Heart right ventricle (tissue), 16 donors: Measurements from ENCODE around the gene SFI1. TPM values are rescaled to one million over a fixed set of nuclear protein-coding genes. Genes with fewer than 3 reads are reported as not detected.

ENCODE experiments used
- ATAC-seq, 8 donors: fragments of 200-7000 bp; cut with Tn5 transposase; one replicate each; pipeline ENCODE4 v1.9.1; 2020; ENCODE audit warnings: mild to moderate bottlenecking in 8 of 8, moderate library complexity in 8 of 8, moderate number of reproducible peaks in 1 of 8
- DNase-seq, 2 donors: peaks; one replicate each; pipeline ENCODE4 v3.0.0-alpha.2; 2020
- H3K27ac ChIP-seq, 10 donors: fragments of 200-600 bp; sonication (generic) in 2 of 10; one replicate each; pipeline versions ENCODE4 v1.5.0 to v1.8.0; 2020 to 2022; ENCODE audit warnings: mild to moderate bottlenecking in 3 of 10
- H3K27me3 ChIP-seq, 7 donors: fragments of 200-600 bp; one replicate each; pipeline ENCODE4 v1.8.0; 2021 to 2022; ENCODE audit warnings: mild to moderate bottlenecking in 2 of 7
- H3K36me3 ChIP-seq, 9 donors: fragments of 200-600 bp; sonication (generic) in 1 of 9; one replicate each; pipeline versions ENCODE4 v1.5.0 to v1.8.0; 2020 to 2022; ENCODE audit warnings: mild to moderate bottlenecking in 2 of 9
- H3K4me1 ChIP-seq, 9 donors: fragments of 200-600 bp; sonication (generic) in 1 of 9; one replicate each; pipeline versions ENCODE4 v1.5.0 to v1.8.0; 2020 to 2022; ENCODE audit warnings: mild to moderate bottlenecking in 4 of 9
- H3K4me3 ChIP-seq, 10 donors: fragments of 200-600 bp; sonication (generic) in 2 of 10; one replicate each; pipeline versions ENCODE4 v1.5.0 to v1.8.0; 2020 to 2022; ENCODE audit warnings: mild to moderate bottlenecking in 7 of 10, moderate library complexity in 2 of 10
- H3K9me3 ChIP-seq, 11 donors: fragments of 200-600 bp in 10 of 11; sonication (generic) in 2 of 11; one replicate each; pipeline versions ENCODE4 v1.5.0 to v1.8.0; 2013 to 2022; ENCODE audit warnings: mild to moderate bottlenecking in 2 of 11, control low read depth in 1 of 11, moderate library complexity in 1 of 11
- WGBS, 2 donors: extraction: QIAGEN DNeasy Blood & Tissue Kit; methylation state at CpG; one replicate each; pipeline ENCODE4 v1.1.7; 2013; ENCODE audit warnings: inconsistent platforms in 1 of 2; 5-methylcytosine and 5-hydroxymethylcytosine counted together
- intact Hi-C, 10 donors: fragments of 100-400 bp; cut with DNase I; formaldehyde crosslinking; loops; one replicate each; pipeline versions ENCODE4 v1.11.1 to v1.14.2; 2022
- polyA plus RNA-seq, 2 donors: library from polyadenylated mRNA; stranded (reverse); fragments of 200-250 nt; gene quantifications; one replicate each; pipeline ENCODE4 v1.2.3, GENCODE V29; 2013
- total RNA-seq, 10 donors: library from RNA; stranded (reverse); fragmentation: NEBNext Ultra II Directional in 3 of 10; extraction: Animal tissue kit (Norgen Biotek cat#: 25700) in 3 of 10; gene quantifications; one replicate each; pipeline versions ENCODE4 v1.2.1 to v1.2.4, GENCODE V29; 2021 to 2023
- TF ChIP-seq, protein P1 (sequence below), 9 donors: fragments of 200-600 bp; sonication (generic) in 2 of 9; IDR thresholded peaks; one replicate each; pipeline versions ENCODE4 v1.5.0 to v1.8.0; 2021 to 2022; ENCODE audit warnings: antibody characterized with exemption in 9 of 9, mild to moderate bottlenecking in 5 of 9, moderate library complexity in 1 of 9
- donor health status: Arrhythmogenic right ventricular cardiomyopathy.
- donor health status: ischemic (EF 13 %, LVEDD 7.1; RV severe dilation, severe dysfunction).
- donor health status: healthy with polysubstance abuse.
- donor health status: DM: no; HTN: yes; CAD: no.
- donor health status: DM: no; HTN: no; CAD: no.
- donor health status: ischemic (EF 25% LVEDD 6.9; RV normal size, moderate dysfunction).
- donor health status: ischemic (EF 25% LVEDD 5.7; RV mildly dilated, moderate dysfunction).
- donor health status: healthy.
- donor health status: DM: yes; HTN: yes; CAD: no.
- donor health status: Ischemic cardiomyopathy.
- donor health status: ischemic (EF 35%, LVEDD 5.7; RV mildly dilated, moderate dysfunction).
- donor health status: nonischemic (EF 11% LVEDD 7.7; RV severe dilation, severe dysfunction).
- donor health status: DM: yes; HTN: yes; CAD: no.
- donor health status: PGD.
- donor health status: ischemic (EF 29% LVEDD 5.4; RV normal size, mild dysfunction).
- donor health status: nonischemic (EF 23%, LVEDD 6.1; RV moderate dilation, normal function).

Gene SFI1
- total and polyA plus RNA-seq, 12 donors: 4.7 to 20.1 (median 7.3) TPM

DNA sequence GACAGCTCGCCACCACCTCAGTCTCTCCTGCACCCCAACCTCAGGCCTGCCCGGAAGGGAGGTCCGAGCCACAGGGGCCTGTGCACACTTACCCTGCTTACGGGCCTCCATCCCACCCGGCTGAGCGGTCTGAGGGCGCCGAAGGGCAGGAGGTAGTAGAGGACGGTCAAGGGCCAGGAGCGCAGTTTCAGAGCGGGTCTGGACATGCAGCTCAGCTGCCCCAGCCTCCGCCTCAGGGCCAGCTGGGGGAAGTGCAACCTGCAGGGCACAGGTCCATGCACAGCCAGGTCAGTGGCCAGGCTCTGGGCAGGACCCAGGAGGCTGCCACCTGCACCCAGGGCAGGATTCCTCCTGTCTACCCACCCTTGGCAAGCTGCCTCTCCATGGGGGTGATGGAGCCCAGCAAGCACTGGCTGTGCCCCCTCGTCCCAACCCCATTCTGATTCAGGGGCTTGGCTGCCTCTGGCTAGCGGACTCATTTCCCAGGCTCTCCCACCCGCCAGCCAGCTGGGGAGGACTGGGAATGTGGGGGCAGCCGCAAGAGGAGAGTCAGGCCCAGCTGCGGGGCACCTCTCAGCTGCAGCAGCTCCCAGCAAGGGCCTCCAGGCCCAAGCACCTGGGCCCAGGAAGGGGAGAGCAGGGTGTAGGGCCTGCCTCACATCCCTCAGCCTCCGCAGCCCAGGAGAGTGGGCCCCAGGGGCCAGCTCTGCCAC is 127.4 kb downstream of the SFI1 start:
- TF ChIP-seq, protein P1, sequence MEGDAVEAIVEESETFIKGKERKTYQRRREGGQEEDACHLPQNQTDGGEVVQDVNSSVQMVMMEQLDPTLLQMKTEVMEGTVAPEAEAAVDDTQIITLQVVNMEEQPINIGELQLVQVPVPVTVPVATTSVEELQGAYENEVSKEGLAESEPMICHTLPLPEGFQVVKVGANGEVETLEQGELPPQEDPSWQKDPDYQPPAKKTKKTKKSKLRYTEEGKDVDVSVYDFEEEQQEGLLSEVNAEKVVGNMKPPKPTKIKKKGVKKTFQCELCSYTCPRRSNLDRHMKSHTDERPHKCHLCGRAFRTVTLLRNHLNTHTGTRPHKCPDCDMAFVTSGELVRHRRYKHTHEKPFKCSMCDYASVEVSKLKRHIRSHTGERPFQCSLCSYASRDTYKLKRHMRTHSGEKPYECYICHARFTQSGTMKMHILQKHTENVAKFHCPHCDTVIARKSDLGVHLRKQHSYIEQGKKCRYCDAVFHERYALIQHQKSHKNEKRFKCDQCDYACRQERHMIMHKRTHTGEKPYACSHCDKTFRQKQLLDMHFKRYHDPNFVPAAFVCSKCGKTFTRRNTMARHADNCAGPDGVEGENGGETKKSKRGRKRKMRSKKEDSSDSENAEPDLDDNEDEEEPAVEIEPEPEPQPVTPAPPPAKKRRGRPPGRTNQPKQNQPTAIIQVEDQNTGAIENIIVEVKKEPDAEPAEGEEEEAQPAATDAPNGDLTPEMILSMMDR (IDR thresholded peaks at IDR 0.05): no peak
- WGBS, 2 donors: 94 to 96% methylated on average over 18 of the region's 18 CpGs
- intact Hi-C loops: no loop called here
- no peak for DNase-seq
- peaks cover 21 to 42% (median 32%) of the 10 kb centered on the region in 9 donors for H3K4me1 ChIP-seq
- no peak overlapping the region for H3K27ac ChIP-seq
- H3K36me3 ChIP-seq: peaks cover 0 to 80% (median 18%) of the 10 kb centered on the region in 9 donors
- no peaks in the 10 kb centered on the region for H3K9me3 ChIP-seq
- H3K4me3 ChIP-seq: no peak overlapping the region
- no peak for ATAC-seq
- H3K27me3 ChIP-seq: no peaks in the 10 kb centered on the region

DNA sequence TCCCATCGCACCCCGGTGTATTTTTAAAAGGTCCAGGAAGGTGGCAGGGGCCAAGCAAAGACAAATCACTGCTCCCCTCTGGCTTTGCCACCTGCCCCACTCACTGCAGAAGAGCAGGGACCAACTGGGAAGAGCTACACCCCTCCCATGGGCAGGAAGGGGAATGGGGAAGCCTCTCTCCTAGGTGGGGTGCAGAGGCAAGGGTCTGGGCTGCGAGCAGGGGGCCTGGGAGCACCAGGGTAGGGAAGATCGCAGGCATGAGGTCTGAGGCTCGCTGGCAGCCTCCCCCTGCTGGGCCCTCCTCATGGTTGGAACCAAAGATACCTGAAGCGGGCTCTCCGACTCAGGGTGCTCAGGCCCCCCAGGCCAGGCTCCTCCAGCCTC is 128.9 kb downstream of the SFI1 start:
- peaks cover 24 to 55% (median 41%) of the 10 kb centered on the region in 9 donors for H3K4me1 ChIP-seq
- WGBS, 2 donors: 92 to 97% methylated on average over 7 of the region's 7 CpGs
- H3K4me3 ChIP-seq: peak overlapping the region in 4 of 10 donors; percentile 22 to 33 (median 26)
- TF ChIP-seq, protein P1 (IDR thresholded peaks at IDR 0.05): no peak
- DNase-seq (no peak), ATAC-seq (no peak)
- no peaks in the 10 kb centered on the region for H3K27me3 ChIP-seq
- H3K36me3 ChIP-seq: peaks cover 0 to 65% (median 3%) of the 10 kb centered on the region in 9 donors
- intact Hi-C loops: no loop called here
- no peaks in the 10 kb centered on the region for H3K9me3 ChIP-seq
- peak overlapping the region in 6 of 10 donors; percentile 40 to 65 (median 51) for H3K27ac ChIP-seq

DNA sequence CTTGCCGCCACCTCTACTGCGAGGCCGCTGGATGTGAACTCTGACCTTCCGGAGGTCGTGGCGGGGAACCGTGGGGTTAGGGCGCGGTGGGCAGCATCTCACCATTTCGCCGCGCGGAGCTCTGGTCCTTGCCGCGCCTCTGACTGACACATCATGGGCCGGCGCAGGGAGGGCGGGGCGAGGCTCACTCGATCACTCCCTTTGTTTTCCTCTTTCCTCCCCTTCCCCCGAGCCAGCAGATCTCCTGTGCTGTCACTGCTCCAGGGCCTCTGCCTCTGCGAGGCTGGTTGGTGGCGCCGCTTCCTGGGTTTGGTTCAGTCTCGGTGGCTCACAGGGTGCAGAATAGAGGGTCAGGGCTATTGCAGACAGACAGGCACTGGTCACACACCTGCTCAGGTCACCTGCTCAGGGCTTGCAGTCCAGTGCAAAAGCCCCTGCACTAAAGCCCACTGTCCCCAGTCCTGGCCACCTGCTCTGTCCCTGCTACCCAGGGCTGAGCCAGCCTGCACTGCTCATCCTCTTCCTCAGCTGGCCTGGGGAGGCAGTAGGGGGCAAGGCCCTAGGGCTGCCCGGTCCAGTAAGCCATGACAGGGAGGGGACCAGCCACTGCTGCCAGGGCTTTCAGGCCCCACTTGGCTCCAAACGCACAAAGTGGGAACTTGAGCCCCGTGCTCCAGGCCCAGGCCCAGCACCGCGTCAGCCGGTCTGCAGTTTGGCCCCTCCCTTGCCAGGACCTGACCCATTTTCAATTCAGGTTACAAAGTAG is 129.5 kb downstream of the SFI1 start:
- H3K27me3 ChIP-seq: no peaks in the 10 kb centered on the region
- WGBS, 2 donors: 37% methylated on average over 31 of the region's 31 CpGs
- H3K4me3 ChIP-seq: peak overlapping the region in 4 of 10 donors; percentile 22 to 33 (median 26)
- H3K9me3 ChIP-seq: no peaks in the 10 kb centered on the region
- H3K36me3 ChIP-seq: peaks cover 0 to 59% (median 0%) of the 10 kb centered on the region in 9 donors
- ATAC-seq: peak in 4 of 8 donors; percentile 3 to 38 (median 6)
- H3K27ac ChIP-seq: peak overlapping the region in 9 of 10 donors; percentile 9 to 68 (median 47)
- TF ChIP-seq, protein P1 (IDR thresholded peaks at IDR 0.05): no peak
- H3K4me1 ChIP-seq: peaks cover 25 to 57% (median 41%) of the 10 kb centered on the region in 9 donors
- peak; percentile 37 to 46 for DNase-seq
- intact Hi-C loops: no loop called here

DNA sequence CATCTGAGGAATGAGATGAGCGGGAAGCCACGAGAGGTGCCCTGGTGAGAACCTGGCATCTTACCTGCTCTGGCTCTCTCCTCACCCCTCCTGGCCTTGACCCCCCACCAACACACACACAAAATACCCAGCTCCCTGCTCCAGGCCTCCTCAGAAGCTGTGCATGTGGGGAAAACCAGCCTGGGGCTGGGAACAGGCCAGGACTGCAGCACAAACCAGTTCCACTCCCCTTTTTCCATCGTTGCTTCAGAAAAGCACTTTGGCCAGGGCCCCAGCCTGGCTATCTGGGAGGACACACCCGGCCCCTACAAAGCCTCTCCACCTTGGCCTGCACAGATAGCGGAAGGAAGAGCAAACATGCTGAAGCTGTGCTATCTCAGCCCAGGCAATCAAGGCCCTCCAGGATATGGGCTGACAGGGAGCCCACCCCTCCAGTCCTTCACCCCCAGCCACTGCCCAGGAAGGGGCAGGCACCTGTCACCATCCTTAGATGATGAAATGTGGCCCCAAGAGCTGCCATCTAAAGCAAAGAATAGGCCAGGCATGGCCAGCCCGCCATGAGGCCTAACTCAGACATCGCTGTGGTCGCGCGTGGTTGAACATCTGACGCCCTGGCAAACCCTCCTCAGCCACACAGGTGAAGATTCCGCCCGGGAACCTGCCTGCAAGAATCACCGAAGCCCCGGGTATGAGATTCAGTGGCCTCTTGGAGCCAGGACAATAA is 130.3 kb downstream of the SFI1 start:
- intact Hi-C loops: no loop called here
- Histone ChIP-seq H3K4me1 (peaks cover 26 to 64% (median 48%) of the 10 kb centered on the region in 9 donors), H3K27ac (peak overlapping the region in 9 of 10 donors; percentile 9 to 68 (median 47)), H3K27me3 (no peaks in the 10 kb centered on the region), H3K9me3 (no peaks in the 10 kb centered on the region), H3K36me3 (peaks cover 0 to 52% (median 0%) of the 10 kb centered on the region in 9 donors), H3K4me3 (no peak overlapping the region)
- ATAC-seq (no peak), DNase-seq (no peak)
- 82 to 83% methylated on average over 15 of the region's 15 CpGs for WGBS, 2 donors
- TF ChIP-seq, protein P1 (IDR thresholded peaks at IDR 0.05): no peak
